Colonic mucosa (tissue), 4 donors: ENCODE data around the gene DIAPH3. TPM values are rescaled to one million over a fixed set of nuclear protein-coding genes. Genes with fewer than 3 reads are reported as not detected.

Experiments used
- DNase-seq: peaks from one replicate; pipeline ENCODE4 v3.0.0-alpha.2; 2020
- H3K27ac ChIP-seq: fragments of 200-600 bp; one replicate; pipeline ENCODE4 v1.8.0; 2021
- H3K27me3 ChIP-seq: fragments of 200-600 bp; one replicate; pipeline ENCODE4 v1.8.0; 2021
- H3K36me3 ChIP-seq: fragments of 200-600 bp; one replicate; pipeline ENCODE4 v1.8.0; 2021
- H3K4me1 ChIP-seq: fragments of 200-600 bp; one replicate; pipeline ENCODE4 v1.8.0; 2021; ENCODE audit warnings: mild to moderate bottlenecking
- H3K4me3 ChIP-seq: fragments of 200-600 bp; one replicate; pipeline ENCODE4 v1.8.0; 2021
- H3K9ac ChIP-seq, 2 donors: one replicate each; pipeline ENCODE4 v1.7.0; 2013; ENCODE audit warnings: control low read depth in 2 of 2, low read depth in 2 of 2, low read length in 2 of 2
- H3K9me3 ChIP-seq: fragments of 200-600 bp; one replicate; pipeline ENCODE4 v1.8.0; 2021
- intact Hi-C: fragments of 100-400 bp; cut with DNase I; formaldehyde crosslinking; loops from one replicate; pipeline ENCODE4 v1.14.1; 2022
- total RNA-seq, 2 donors: library from RNA; stranded (reverse); fragmentation: NEBNext Ultra II Directional in 1 of 2; extraction: Animal tissue kit (Norgen Biotek cat#: 25700) in 1 of 2; gene quantifications; one replicate each; pipeline ENCODE4 v1.2.1, GENCODE V29; 2021
- TF ChIP-seq, protein P1 (sequence below): fragments of 200-600 bp; IDR thresholded peaks from one replicate; pipeline ENCODE4 v1.8.0; 2022; ENCODE audit warnings: antibody characterized with exemption, mild to moderate bottlenecking
- donor health status: healthy.
- donor health status: DM: no; HTN: no; CAD: no.
- donor health status: DM: no; HTN: no; CAD: no.

The DIAPH3 gene
- total RNA-seq, 2 donors from 2014 or later: 5.1 to 14.5 TPM

GRCh38 chr13:60111691-60112090 lies 52.0 kb downstream of the DIAPH3 start:
- H3K9ac ChIP-seq: no peak overlapping the region
- no peak overlapping the region for H3K4me3 ChIP-seq
- no peak overlapping the region for H3K27ac ChIP-seq
- H3K4me1 ChIP-seq: no peaks in the 10 kb centered on the region
- no peaks in the 10 kb centered on the region for H3K9me3 ChIP-seq
- H3K36me3 ChIP-seq: no peaks in the 10 kb centered on the region
- intact Hi-C loops: no loop called here
- DNase-seq: no peak
- no peaks in the 10 kb centered on the region for H3K27me3 ChIP-seq
- TF ChIP-seq, protein P1, sequence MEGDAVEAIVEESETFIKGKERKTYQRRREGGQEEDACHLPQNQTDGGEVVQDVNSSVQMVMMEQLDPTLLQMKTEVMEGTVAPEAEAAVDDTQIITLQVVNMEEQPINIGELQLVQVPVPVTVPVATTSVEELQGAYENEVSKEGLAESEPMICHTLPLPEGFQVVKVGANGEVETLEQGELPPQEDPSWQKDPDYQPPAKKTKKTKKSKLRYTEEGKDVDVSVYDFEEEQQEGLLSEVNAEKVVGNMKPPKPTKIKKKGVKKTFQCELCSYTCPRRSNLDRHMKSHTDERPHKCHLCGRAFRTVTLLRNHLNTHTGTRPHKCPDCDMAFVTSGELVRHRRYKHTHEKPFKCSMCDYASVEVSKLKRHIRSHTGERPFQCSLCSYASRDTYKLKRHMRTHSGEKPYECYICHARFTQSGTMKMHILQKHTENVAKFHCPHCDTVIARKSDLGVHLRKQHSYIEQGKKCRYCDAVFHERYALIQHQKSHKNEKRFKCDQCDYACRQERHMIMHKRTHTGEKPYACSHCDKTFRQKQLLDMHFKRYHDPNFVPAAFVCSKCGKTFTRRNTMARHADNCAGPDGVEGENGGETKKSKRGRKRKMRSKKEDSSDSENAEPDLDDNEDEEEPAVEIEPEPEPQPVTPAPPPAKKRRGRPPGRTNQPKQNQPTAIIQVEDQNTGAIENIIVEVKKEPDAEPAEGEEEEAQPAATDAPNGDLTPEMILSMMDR: no peak

- H3K4me3 ChIP-seq: no peak overlapping the region
- H3K27ac ChIP-seq: no peak overlapping the region
- H3K9me3 ChIP-seq: no peaks in the 10 kb centered on the region
- intact Hi-C loops: no loop called here
- no peak overlapping the region for H3K9ac ChIP-seq
- no peaks in the 10 kb centered on the region for H3K27me3 ChIP-seq
- no peak for DNase-seq
- no peaks in the 10 kb centered on the region for H3K36me3 ChIP-seq
- H3K4me1 ChIP-seq: no peaks in the 10 kb centered on the region
- TF ChIP-seq, protein P1: no peak
These were observed 54.4 kb downstream of the DIAPH3 start for GRCh38 chr13:60109285-60109684.

GRCh38 chr13:60108589-60108988 lies 55.1 kb downstream of the DIAPH3 start:
- Histone ChIP-seq H3K9me3 (no peaks in the 10 kb centered on the region), H3K4me1 (no peaks in the 10 kb centered on the region), H3K27ac (no peak overlapping the region), H3K4me3 (no peak overlapping the region), H3K27me3 (no peaks in the 10 kb centered on the region), H3K36me3 (no peaks in the 10 kb centered on the region), H3K9ac (no peak overlapping the region)
- intact Hi-C loops: no loop called here
- TF ChIP-seq, protein P1: no peak
- no peak for DNase-seq

DNA sequence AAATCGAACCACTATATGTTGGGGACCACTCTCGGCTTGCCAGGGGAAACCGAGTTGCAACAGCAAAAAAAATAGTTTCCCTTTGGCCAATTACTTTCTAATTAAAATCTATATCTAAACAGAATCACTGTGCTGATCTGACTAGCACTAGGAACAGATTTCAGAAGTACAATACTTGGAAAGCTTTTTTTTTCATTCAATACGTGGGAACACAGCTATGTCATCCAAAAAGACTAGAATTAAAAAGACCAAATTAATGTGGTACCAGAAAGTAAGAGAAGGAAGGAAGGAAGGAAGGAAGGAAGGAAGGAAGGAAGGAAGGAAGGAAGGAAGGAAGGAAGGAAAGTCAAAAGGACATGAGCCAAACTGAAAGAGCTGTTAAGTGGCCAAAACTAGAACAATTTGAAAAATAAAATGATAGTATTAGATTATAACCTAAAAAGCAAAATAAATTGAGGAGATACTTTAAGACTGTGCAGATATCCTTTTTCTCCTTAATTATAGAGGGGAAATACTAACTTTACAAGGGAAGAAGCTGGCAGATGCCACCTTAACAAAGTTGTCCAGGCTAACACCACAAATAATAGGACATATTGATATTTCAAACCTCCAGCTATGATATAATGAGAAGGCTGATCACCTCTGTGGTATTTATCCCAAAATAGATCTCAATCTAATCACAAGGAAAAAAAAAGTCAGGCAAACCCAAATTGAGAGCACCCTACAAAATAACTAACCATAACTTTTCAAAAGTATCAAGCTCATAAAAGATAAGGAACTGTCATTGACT lies 63.9 kb downstream of the DIAPH3 start:
- intact Hi-C loops: no loop called here
- no peak overlapping the region for H3K4me3 ChIP-seq
- H3K9me3 ChIP-seq: no peaks in the 10 kb centered on the region
- TF ChIP-seq, protein P1: no peak
- no peak for DNase-seq
- H3K4me1 ChIP-seq: no peaks in the 10 kb centered on the region
- H3K36me3 ChIP-seq: no peaks in the 10 kb centered on the region
- H3K27ac ChIP-seq: no peak overlapping the region
- H3K9ac ChIP-seq: no peak overlapping the region
- no peaks in the 10 kb centered on the region for H3K27me3 ChIP-seq

- Histone ChIP-seq H3K27ac (no peak overlapping the region), H3K4me3 (no peak overlapping the region), H3K9ac (no peak overlapping the region), H3K36me3 (no peaks in the 10 kb centered on the region), H3K9me3 (no peaks in the 10 kb centered on the region), H3K4me1 (no peaks in the 10 kb centered on the region), H3K27me3 (no peaks in the 10 kb centered on the region)
- TF ChIP-seq, protein P1: no peak
- DNase-seq: no peak
- intact Hi-C loops: no loop called here
These were observed 68.4 kb downstream of the DIAPH3 start for GRCh38 chr13:60095300-60095699.
